B cell (primary cell): ENCODE measurements around the gene ABCF3. TPM values are rescaled to one million over a fixed set of nuclear protein-coding genes. Genes with fewer than 3 reads are reported as not detected.

Experiments used
- ATAC-seq: fragments of 200-7000 bp; cut with Tn5 transposase; one replicate; pipeline ENCODE4 v1.10.0; 2021; ENCODE audit warnings: low read depth, mild to moderate bottlenecking, moderate number of reproducible peaks, moderate library complexity
- CTCF ChIA-PET: fragments of 350-600 bp; sonication (Branson Sonifier 250); formaldehyde crosslinking; loops from one replicate; lab custom pipeline; 2021; ENCODE audit warnings: antibody characterized with exemption, inconsistent platforms; lab: Charles Lee
- POLR2A ChIA-PET: fragments of 350-600 bp; sonication (Branson Sonifier 250); formaldehyde crosslinking; loops from one replicate; lab custom pipeline; 2021; ENCODE audit warnings: antibody characterized with exemption; lab: Charles Lee
- DNase-seq: peaks from one replicate; pipeline ENCODE4 v3.0.0; 2013
- H2AFZ ChIP-seq: 2 replicates; pipeline ENCODE4 v1.6.1; 2012; ENCODE audit warnings: mild to moderate bottlenecking, low read depth, low read length; ENCODE audit not compliant: insufficient read depth, poor library complexity, severe bottlenecking
- H3K27ac ChIP-seq, 2 donors: 1 replicate in 1 of 2; 2 replicates in 1 of 2; pipeline ENCODE4 v1.5.1; 2012 to 2013; ENCODE audit warnings: low read length in 2 of 2, mild to moderate bottlenecking in 2 of 2, moderate library complexity in 1 of 2
- H3K27me3 ChIP-seq, 4 experiments: fragments of 200-600 bp in 1 of 4; sonication (generic) in 1 of 4; replicated peaks in 1 of 4; 1 replicate in 2 of 4; 2 replicates in 2 of 4; pipeline versions ENCODE4 v1.6.1 to v1.7.0; 2013 to 2016; ENCODE audit warnings: low read length in 3 of 4, mild to moderate bottlenecking in 2 of 4, mixed read lengths in 1 of 4, moderate library complexity in 1 of 4; ENCODE audit not compliant: insufficient read depth in 4 of 4, control insufficient read depth in 3 of 4; ENCODE audit errors: control extremely low read depth in 1 of 4
- H3K36me3 ChIP-seq, 2 experiments: replicated peaks in 1 of 2; 1 replicate in 1 of 2; 2 replicates in 1 of 2; pipeline versions ENCODE4 v1.6.1 to v1.7.1; 2013; ENCODE audit warnings: low read length in 1 of 2; ENCODE audit not compliant: insufficient read depth in 2 of 2, control insufficient read depth in 1 of 2; ENCODE audit errors: control extremely low read depth in 1 of 2, extremely low read depth in 1 of 2
- H3K4me1 ChIP-seq, 2 donors: fragments of 200-600 bp in 1 of 2; sonication (generic) in 1 of 2; 1 replicate in 1 of 2; 2 replicates in 1 of 2; pipeline versions ENCODE4 v1.5.1 to v1.6.1; 2013 to 2017; ENCODE audit warnings: low read length in 2 of 2; ENCODE audit not compliant: control insufficient read depth in 2 of 2, insufficient read depth in 2 of 2
- H3K4me2 ChIP-seq: replicated peaks from 2 replicates; pipeline ENCODE3; 2012; ENCODE audit warnings: mild to moderate bottlenecking, low read depth, low read length; ENCODE audit not compliant: poor library complexity, severe bottlenecking
- H3K4me3 ChIP-seq, 5 experiments: fragments of 200-600 bp in 1 of 5; sonication (generic) in 1 of 5; 1 replicate in 3 of 5; 2 replicates in 2 of 5; pipeline versions ENCODE4 v1.5.1 to v1.7.0; 2011 to 2016; ENCODE audit warnings: low read length in 4 of 5, mild to moderate bottlenecking in 4 of 5, low read depth in 2 of 5, control low read depth in 1 of 5, moderate library complexity in 1 of 5; ENCODE audit not compliant: insufficient read depth in 1 of 5; ENCODE audit errors: control extremely low read depth in 1 of 5, extremely low read depth in 1 of 5
- H3K79me2 ChIP-seq: fragments of 200-600 bp; sonication (generic); one replicate; pipeline ENCODE4 v1.6.0; 2016; ENCODE audit warnings: low read length; ENCODE audit not compliant: control insufficient read depth, insufficient read depth
- H3K9ac ChIP-seq: fragments of 200-600 bp; sonication (generic); 2 replicates; pipeline ENCODE4 v1.6.1; 2017; ENCODE audit warnings: mild to moderate bottlenecking, low read length, moderate library complexity
- H3K9me3 ChIP-seq, 3 donors: one replicate each; pipeline versions ENCODE4 v1.6.1 to v1.7.1; 2013; ENCODE audit warnings: low read length in 2 of 3; ENCODE audit not compliant: control insufficient read depth in 2 of 3, insufficient read depth in 1 of 3; ENCODE audit errors: control extremely low read depth in 1 of 3
- H4K20me1 ChIP-seq: 2 replicates; pipeline ENCODE4 v1.6.0; 2012; ENCODE audit warnings: mild to moderate bottlenecking, low read length; ENCODE audit not compliant: insufficient read depth, control insufficient read depth, poor library complexity, severe bottlenecking
- H3K27ac Mint-ChIP-seq: one replicate; pipeline ENCODE4 v1.8.0; 2021; ENCODE audit warnings: mixed read lengths
- H3K27me3 Mint-ChIP-seq: one replicate; pipeline ENCODE4 v1.8.0; 2021; ENCODE audit warnings: mixed read lengths
- H3K4me1 Mint-ChIP-seq: one replicate; pipeline ENCODE4 v1.8.0; 2021; ENCODE audit warnings: mixed read lengths
- H3K4me3 Mint-ChIP-seq: one replicate; pipeline ENCODE4 v1.8.0; 2021; ENCODE audit warnings: mixed read lengths
- H3K9me3 Mint-ChIP-seq: one replicate; pipeline ENCODE4 v1.8.0; 2022; ENCODE audit warnings: mixed read lengths; ENCODE audit not compliant: insufficient read depth
- CTCF ChIP-seq: fragments of 200-600 bp; IDR thresholded peaks from one replicate; pipeline ENCODE4 v1.8.0; 2022; ENCODE audit warnings: antibody characterized with exemption, mild to moderate bottlenecking
- EZH2 ChIP-seq: IDR thresholded peaks from 2 replicates; pipeline ENCODE4 v1.6.1; 2012; ENCODE audit warnings: borderline replicate concordance, low read depth, mild to moderate bottlenecking, moderate library complexity, low read length; ENCODE audit not compliant: insufficient read depth, poor library complexity, severe bottlenecking
- WGBS: methylation state at CpG from one replicate; pipeline ENCODE4 v1.1.5; 2013; ENCODE audit warnings: missing lambda C conversion rate; ENCODE audit not compliant: insufficient coverage; 5-methylcytosine and 5-hydroxymethylcytosine counted together
- intact Hi-C: fragments of 100-400 bp; cut with micrococcal nuclease; formaldehyde crosslinking; loops from one replicate; pipeline ENCODE4 v1.10.0; 2022
- polyA plus RNA-seq: library from polyadenylated mRNA; depleted of rRNA; stranded (reverse); fragments of >200 nt; gene quantifications from 2 replicates; pipeline ENCODE4 v1.2.3, GENCODE V29; 2012
- total RNA-seq, 2 donors: library from RNA; stranded (reverse); fragments of 120-200 nt in 1 of 2; gene quantifications; 1 replicate in 1 of 2; 2 replicates in 1 of 2; pipeline versions ENCODE4 v1.2.3 to v1.2.4, GENCODE V29; 2013 to 2022

The ABCF3 gene
- total and polyA plus RNA-seq, 2 donors (not counting 1 experiment from before 2014, with no cell fraction given) = 74.0 to 115 TPM

- no peaks in the 10 kb centered on the region for H3K4me1 ChIP-seq
- H3K27me3 Mint-ChIP-seq = no peaks in the 10 kb centered on the region
- no peak for TF ChIP-seq CTCF
- no peak for TF ChIP-seq EZH2
- ATAC-seq (no peak), DNase-seq (no peak)
- H4K20me1 ChIP-seq = peaks cover 13% of the 10 kb centered on the region
- no peak overlapping the region for H3K9ac ChIP-seq
- no peaks in the 10 kb centered on the region for H3K9me3 Mint-ChIP-seq
- H3K4me3 Mint-ChIP-seq = no peak overlapping the region
- H3K27ac Mint-ChIP-seq = no peak overlapping the region
- no peak overlapping the region for H3K4me3 ChIP-seq
- ChIA-PET CTCF (no interaction called here), POLR2A (no interaction called here)
- H3K4me1 Mint-ChIP-seq = peaks cover 9% of the 10 kb centered on the region
- peaks cover 21% of the 10 kb centered on the region for H3K79me2 ChIP-seq
- intact Hi-C loops = no loop called here
- H2AFZ ChIP-seq = no peak overlapping the region
- peaks cover 5 to 73% of the 10 kb centered on the region in 2 experiments for H3K36me3 ChIP-seq
- H3K9me3 ChIP-seq = no peaks in the 10 kb centered on the region
- H3K27ac ChIP-seq = no peak overlapping the region
- no peaks in the 10 kb centered on the region for H3K27me3 ChIP-seq
- WGBS = 96% methylated on average over 10 of the region's 10 CpGs
- no peak overlapping the region for H3K4me2 ChIP-seq
These were observed 6.9 kb downstream of the ABCF3 start for GRCh38 chr3:184192889-184193288.

- TF ChIP-seq EZH2 = no peak
- Histone ChIP-seq H3K79me2 (peaks cover 9% of the 10 kb centered on the region), H3K36me3 (peaks cover 5 to 62% of the 10 kb centered on the region in 2 experiments), H3K27ac (no peak overlapping the region), H3K9me3 (no peaks in the 10 kb centered on the region), H2AFZ (no peak overlapping the region), H3K27me3 (no peaks in the 10 kb centered on the region), H3K9ac (no peak overlapping the region), H3K4me3 (no peak overlapping the region), H3K4me2 (no peak overlapping the region), H4K20me1 (peaks cover 9% of the 10 kb centered on the region), H3K4me1 (no peaks in the 10 kb centered on the region)
- no peak for ATAC-seq
- CTCF ChIA-PET = interaction anchor here (0.5 kb wide), 1 partner anchor 362 kb away, joined by 3 read pairs; no protein-coding TSS in a partner anchor
- 99% methylated on average over 8 of the region's 9 CpGs for WGBS
- no peaks in the 10 kb centered on the region for H3K9me3 Mint-ChIP-seq
- DNase-seq = no peak
- H3K4me3 Mint-ChIP-seq = no peak overlapping the region
- H3K27me3 Mint-ChIP-seq = no peaks in the 10 kb centered on the region
- POLR2A ChIA-PET = no interaction called here
- peaks cover 4% of the 10 kb centered on the region for H3K4me1 Mint-ChIP-seq
- intact Hi-C loops = no loop called here
- H3K27ac Mint-ChIP-seq = no peak overlapping the region
These were observed 8.1 kb downstream of the ABCF3 start for GRCh38 chr3:184193991-184194539.
